Activated CD8-positive, alpha-beta memory T cell treated with anti-CD3 and anti-CD28 coated beads for 24 hours (primary cell): ENCODE results near the gene PUS7L.
"Not testable (repeated sequence)": the region's sequence is repeated elsewhere in the genome, so short reads cannot be mapped to it uniquely, and the experiment has no call there.

Experiments used
- DNase-seq: peaks from one replicate; pipeline ENCODE4 v3.0.0-alpha.2; 2020

The PUS7L gene, protein sequence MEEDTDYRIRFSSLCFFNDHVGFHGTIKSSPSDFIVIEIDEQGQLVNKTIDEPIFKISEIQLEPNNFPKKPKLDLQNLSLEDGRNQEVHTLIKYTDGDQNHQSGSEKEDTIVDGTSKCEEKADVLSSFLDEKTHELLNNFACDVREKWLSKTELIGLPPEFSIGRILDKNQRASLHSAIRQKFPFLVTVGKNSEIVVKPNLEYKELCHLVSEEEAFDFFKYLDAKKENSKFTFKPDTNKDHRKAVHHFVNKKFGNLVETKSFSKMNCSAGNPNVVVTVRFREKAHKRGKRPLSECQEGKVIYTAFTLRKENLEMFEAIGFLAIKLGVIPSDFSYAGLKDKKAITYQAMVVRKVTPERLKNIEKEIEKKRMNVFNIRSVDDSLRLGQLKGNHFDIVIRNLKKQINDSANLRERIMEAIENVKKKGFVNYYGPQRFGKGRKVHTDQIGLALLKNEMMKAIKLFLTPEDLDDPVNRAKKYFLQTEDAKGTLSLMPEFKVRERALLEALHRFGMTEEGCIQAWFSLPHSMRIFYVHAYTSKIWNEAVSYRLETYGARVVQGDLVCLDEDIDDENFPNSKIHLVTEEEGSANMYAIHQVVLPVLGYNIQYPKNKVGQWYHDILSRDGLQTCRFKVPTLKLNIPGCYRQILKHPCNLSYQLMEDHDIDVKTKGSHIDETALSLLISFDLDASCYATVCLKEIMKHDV

DNA sequence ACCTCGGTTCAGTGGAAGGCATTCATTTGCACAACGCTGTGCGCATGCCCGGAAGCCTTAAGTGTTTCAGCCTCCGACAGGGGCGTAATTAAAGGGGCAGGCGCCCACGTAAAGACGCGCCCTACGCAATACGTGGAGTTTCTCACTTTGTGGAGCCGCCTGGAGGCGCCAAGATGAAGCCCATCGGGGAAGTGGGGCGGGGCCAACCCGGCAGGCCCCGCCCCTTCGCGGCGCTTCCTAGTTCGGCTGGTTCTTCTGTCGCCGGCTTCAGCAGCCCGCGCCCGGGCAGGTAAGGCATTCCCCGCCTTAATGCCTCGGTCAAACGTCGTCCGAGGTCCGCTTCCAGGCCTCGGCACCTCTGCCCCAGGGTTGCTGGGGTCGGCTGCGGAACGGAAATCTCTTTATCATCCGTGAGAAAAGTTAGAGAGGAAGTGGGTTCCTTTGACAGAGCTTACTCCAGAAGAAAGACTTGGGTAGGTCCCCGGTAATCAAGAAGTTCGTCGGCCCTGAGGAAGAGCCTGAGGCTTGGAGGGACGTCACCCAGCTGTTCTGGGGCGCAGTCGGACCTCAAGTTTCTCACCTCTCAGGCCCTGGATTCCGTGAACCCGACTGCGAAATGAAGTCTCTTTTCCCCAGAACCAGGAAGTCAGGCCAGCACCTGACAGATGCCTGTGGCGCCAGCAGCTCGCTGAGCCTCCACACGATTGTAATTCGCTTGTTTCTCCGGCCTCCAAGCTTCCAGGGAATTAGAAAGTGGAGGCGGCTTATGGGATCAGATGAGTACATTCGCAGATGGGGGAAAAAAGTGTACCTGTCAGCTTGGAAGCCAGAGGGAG is at the start of gene PUS7L, which contains the start of gene IRAK4:
Gene PUS7L (minus strand): TSS at position 63 of the 836 bp plus-strand sequence. CDS start 3,545 bp downstream, outside the sequence.
Gene IRAK4 (plus strand): TSS at position 224 of the 836 bp plus-strand sequence. CDS start 9,161 bp downstream, outside the sequence.
- peak; percentile 95 for DNase-seq

DNA sequence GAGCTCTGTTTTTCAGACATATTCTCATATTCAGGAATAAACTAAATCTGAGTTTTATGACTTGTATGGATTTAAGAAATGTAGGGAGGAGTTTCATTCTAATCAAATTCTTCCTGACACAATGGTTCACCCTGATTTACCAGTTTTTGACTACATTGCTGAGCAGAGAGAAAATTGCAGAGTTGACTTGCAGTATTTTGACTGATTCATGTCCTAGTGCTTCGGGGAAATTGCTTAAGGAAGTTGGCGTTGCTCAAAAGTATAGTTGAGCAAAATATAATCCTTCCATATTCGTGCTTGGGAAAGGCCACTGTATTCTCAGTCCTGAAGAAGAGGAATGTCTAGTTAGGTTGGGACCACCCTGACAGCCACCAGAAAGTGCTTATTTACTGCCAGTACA is 48.8 kb upstream of the PUS7L start:
- DNase-seq, result no peak

DNA sequence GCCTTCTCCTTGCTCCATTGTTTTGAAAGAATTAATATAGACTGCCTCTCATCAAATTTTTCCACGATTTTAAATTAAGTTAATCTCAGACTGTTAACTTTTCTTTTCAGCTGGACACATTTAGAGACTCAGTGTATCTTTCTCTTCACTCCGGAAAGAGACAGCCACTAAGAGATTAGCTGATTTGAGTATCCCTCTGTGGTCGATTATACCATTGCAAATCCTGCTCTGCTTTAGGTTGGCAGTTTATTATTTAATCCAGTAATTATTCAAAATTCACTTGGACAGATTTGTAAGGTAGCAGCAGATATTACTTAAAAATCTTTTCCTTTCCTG is 48.1 kb upstream of the PUS7L start:
- DNase-seq, result no peak

DNA sequence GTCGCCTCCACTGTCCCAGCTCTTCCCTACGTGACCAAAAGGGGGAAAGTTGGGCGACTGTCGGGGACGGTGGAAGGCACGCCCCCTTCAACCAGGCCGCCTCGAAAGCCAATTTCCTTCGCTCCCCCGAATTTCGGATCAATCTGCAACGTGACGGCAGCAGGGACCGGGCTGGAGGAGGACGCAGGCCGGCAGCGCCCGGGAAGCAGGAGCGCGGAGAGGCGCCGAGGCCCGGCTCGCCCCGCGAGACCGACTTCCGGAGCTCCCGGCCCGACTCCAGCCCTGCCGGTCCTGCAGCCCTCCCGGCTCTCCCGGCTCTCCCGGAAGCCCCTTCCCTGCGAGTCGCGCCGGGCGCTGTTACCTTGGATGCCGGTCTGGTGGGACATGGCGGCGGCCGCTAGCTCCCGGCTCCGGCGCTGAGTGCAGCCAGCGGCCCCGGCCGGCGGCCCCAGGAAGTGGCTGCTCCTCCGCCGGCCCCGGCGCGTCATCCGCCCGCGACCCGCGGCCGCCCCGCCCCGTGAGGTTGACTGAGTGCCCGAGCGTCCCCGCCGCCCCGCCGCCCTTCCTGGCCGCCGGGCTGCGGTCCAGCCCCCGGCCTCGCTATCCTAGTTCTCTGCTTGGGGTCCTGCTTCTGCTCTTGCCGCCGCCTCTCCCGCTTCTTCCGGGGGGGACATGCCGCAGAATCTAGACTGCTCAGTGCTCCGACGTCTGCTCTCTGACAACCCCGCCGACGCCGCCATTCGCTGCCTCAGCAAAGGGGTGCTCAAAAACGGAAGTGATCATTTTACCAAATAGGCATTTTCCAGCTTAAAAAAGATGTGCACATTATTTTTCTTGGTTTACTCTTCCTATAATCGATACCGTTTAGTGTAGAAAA is 47.5 kb upstream of the PUS7L start, which contains the start of gene TWF1:
Gene TWF1 (minus strand): TSS at position 458 of the 877 bp plus-strand sequence. CDS start 72 bp downstream, at position 386.
- peak; percentile 96 for DNase-seq

- DNase-seq, result no peak
These were observed 46.7 kb upstream of the PUS7L start for GRCh38 chr12:43805149-43805859.

DNA sequence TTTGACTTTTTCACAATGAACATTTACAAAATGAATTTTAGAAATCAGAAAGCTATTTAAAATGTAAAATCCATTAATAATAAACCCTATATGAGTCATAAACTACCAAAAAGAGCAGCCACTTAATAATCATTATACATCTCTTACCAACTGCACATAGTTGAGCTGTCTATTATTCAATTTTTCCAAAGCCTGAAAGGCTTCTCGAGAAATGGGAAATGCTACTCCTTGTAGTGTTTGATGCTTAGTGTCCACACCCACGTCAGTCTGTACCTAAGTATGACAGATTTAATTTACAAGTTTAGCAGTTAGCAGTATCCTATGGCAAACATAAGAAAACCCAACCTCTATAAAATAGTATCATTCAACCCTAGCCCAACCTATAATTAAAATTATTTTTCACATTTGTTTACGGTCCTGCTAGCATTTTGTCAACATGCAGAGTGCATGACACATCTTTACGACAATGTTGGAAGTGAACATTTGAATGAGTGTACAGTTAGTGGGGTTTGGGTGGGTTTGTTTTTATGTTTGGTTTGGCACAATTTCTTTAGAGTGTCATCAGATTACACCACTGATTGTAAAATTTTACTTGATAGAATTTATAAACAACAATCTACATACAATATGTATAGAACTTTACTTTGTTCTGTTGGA is 39.1 kb upstream of the PUS7L start:
- DNase-seq, result no peak

GRCh38 chr12:43795716-43796280 is 37.2 kb upstream of the PUS7L start:
- no peak for DNase-seq

GRCh38 chr12:43789941-43790340 is 31.4 kb upstream of the PUS7L start:
- DNase-seq, result no peak

GRCh38 chr12:43786899-43787693 is 28.5 kb upstream of the PUS7L start:
- no peak for DNase-seq

GRCh38 chr12:43776498-43776897 is 17.9 kb upstream of the PUS7L start:
- no peak for DNase-seq

- no peak for DNase-seq
These were observed 7.7 kb upstream of the PUS7L start for GRCh38 chr12:43766291-43766690.

DNA sequence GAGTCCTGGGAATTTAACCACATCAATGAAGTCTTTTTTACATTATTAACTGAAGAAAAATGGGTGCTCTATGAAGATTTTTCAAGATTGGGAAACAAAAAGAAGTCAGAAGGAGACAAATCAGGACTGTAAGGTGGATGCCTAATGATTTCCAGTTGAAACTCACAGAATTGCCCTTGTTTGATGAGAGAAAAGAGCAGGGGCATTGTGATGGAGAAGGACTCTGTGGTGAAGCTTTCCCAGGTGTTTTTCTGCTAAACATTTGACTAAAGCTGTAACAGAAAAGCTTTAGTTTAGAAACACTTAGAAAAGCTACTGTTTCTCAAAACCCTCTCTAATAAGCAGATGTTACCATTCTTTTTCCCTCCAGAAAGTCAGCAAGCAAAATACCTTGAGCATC is 5.9 kb upstream of the PUS7L start:
- no peak for DNase-seq

DNA sequence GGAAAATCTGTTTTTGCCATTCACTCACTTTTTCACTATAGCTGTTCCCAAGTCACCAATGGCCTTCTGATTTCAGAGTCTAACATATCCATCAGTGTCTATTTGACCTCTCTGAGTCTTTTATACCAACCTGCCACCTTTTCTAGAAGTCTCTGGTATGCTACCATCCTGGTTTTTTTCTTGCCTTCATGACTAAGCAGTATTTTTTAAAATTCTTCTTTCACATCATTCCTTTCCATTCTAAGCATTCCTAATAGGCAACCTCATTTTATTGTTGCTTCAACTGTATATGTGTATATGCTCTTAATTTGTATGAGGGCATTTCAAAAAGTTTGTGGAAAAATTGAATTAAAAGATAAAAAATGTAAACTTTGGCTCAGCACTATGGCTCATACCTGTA is 5.2 kb upstream of the PUS7L start:
- no peak for DNase-seq

DNA sequence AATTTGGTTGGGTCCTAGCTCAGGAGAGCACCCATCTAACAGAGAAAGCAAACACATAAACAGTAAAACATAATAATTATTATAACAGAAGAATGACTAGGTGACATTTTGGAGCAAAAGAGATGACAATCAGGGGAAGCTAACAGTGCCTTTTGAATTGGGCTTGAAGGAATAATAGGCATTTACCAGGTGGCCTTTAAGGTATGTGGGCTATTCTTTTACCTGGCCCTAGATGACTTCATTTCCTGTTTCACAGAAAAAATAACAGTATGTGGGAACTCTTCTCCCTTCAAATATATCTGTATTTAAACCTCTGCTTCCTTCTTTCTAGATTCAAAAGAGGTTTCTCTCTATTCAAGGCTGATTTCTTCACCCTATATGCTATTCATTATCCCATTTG is 4.0 kb upstream of the PUS7L start:
- no peak for DNase-seq

- no peak for DNase-seq
These were observed 2.9 kb upstream of the PUS7L start for GRCh38 chr12:43761500-43761899.

DNA sequence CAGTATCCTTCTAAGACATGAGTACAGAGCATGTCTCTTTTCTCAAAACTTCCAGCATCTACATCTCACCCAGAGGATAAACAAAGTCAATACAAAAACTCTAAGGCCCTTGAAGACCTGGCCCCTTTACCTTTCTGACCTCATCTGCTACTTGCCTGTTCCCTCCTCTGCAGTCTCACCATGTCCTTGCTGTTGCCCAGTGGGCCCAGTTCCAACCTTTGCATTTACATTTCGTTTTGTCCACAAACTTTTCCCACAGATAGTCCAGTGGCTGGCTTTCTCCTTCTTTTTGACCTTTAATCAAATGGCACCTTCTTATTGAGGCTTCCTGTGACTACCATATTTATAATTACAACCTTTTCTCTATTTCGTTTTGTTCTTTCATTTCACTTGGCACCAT is 1.8 kb upstream of the PUS7L start:
- no peak for DNase-seq

- DNase-seq, result no peak
These were observed 303 bp downstream of the PUS7L start for GRCh38 chr12:43758247-43758727.

- no peak for DNase-seq
These were observed 4.6 kb downstream of the PUS7L start for GRCh38 chr12:43754015-43754414.

DNA sequence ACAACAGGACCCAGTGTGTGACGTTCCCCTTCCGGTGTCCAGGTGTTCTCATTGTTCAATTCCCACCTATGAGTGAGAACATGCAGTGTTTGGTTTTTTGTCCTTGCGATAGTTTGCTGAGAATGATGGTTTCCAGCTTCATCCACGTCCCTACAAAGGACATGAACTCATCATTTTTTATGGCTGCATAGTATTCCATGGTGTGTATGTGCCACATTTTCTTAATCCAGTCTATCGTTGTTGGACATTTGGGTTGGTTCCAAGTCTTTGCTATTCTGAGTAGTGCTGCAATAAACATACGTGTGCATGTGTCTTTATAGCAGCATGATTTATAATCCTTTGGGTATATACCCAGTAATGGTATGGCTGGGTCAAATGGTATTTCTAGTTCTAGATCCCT is 7.2 kb downstream of the PUS7L start:
- not testable (repeated sequence) for DNase-seq

- DNase-seq, result no peak
These were observed 7.8 kb downstream of the PUS7L start for GRCh38 chr12:43750814-43751213.
